Left lung (tissue), 14 donors: Measurements from ENCODE around the gene FADD. TPM values are rescaled to one million over a fixed set of nuclear protein-coding genes. Genes with fewer than 3 reads are reported as not detected.

Source experiments
- ATAC-seq: fragments of 200-7000 bp; cut with Tn5 transposase; one replicate; pipeline ENCODE4 v1.9.1; 2020; ENCODE audit warnings: moderate library complexity
- DNase-seq, 4 donors: peaks; one replicate each; pipeline ENCODE4 v3.0.0-alpha.2; 2013 to 2020
- H3K27ac ChIP-seq, 2 donors: fragments of 200-600 bp; sonication (generic) in 1 of 2; one replicate each; pipeline versions ENCODE4 v1.5.0 to v1.8.0; 2020 to 2021
- H3K27me3 ChIP-seq, 2 donors: fragments of 200-600 bp; sonication (generic) in 1 of 2; one replicate each; pipeline versions ENCODE4 v1.5.0 to v1.8.0; 2020 to 2021
- H3K36me3 ChIP-seq, 2 donors: fragments of 200-600 bp; sonication (generic) in 1 of 2; one replicate each; pipeline versions ENCODE4 v1.5.0 to v1.8.0; 2020 to 2021
- H3K4me1 ChIP-seq, 2 donors: fragments of 200-600 bp; one replicate each; pipeline ENCODE4 v1.8.0; 2021
- H3K4me3 ChIP-seq, 2 donors: fragments of 200-600 bp; sonication (generic) in 1 of 2; one replicate each; pipeline versions ENCODE4 v1.5.0 to v1.8.0; 2020 to 2021; ENCODE audit warnings: mild to moderate bottlenecking in 1 of 2
- H3K9me3 ChIP-seq, 2 donors: fragments of 200-600 bp; sonication (generic) in 1 of 2; one replicate each; pipeline versions ENCODE4 v1.5.0 to v1.8.0; 2020 to 2021
- CTCF ChIP-seq, 2 donors: fragments of 200-600 bp; sonication (generic) in 1 of 2; IDR thresholded peaks; one replicate each; pipeline versions ENCODE4 v1.5.0 to v1.8.0; 2021; ENCODE audit warnings: antibody characterized with exemption in 2 of 2
- intact Hi-C, 2 donors: fragments of 100-400 bp; cut with DNase I; formaldehyde crosslinking; loops; one replicate each; pipeline versions ENCODE4 v1.11.2 to v1.14.2; 2022
- long read RNA-seq, 12 donors: library from polyadenylated mRNA in 2 of 12; unstranded in 2 of 12; transcript quantifications; one replicate each; pipeline ENCODE4 v2.0.0 and lab custom pipeline, GENCODE V29; 2019 to 2026
- polyA plus RNA-seq, 6 donors: library from polyadenylated mRNA; unstranded; fragments of 120-200 nt; gene quantifications; one replicate each; pipeline ENCODE4 v1.2.1, GENCODE V29; 2013; ENCODE audit not compliant: insufficient read length in 6 of 6
- total RNA-seq, 2 donors: library from RNA; stranded (reverse); fragmentation: NEBNext Ultra II Directional; extraction: Animal tissue kit (Norgen Biotek cat#: 25700); gene quantifications; one replicate each; pipeline ENCODE4 v1.2.1, GENCODE V29; 2021
- donor health status: DM: no; HTN: yes; CAD: no.
- donor health status: DM: no; HTN: no; CAD: no.

FADD gene
- total RNA-seq (10 to 100 TPM; 27.4 to 28.4 TPM), polyA plus RNA-seq (10 to 100 TPM; 10.6 to 15.8 (median 14.1) TPM)
- long read RNA-seq, donor 1, transcript FADD-201 (2 exons, 1,841 nt): major isoform, 23 of 23 reads
- long read RNA-seq, donor 1, partial matches to known transcripts: 0 of 23 reads
- long read RNA-seq, donor 1, other reads (novel, unspliced or antisense): 0 of 23 reads
- long read RNA-seq, donor 2, transcript FADD-201 (2 exons, 1,841 nt): major isoform, 21 of 21 reads
- long read RNA-seq, donor 2, partial matches to known transcripts: 0 of 21 reads
- long read RNA-seq, donor 2, other reads (novel, unspliced or antisense): 0 of 21 reads
- long read RNA-seq, donor 3, transcript FADD-201 (2 exons, 1,841 nt): major isoform, 26 of 26 reads
- long read RNA-seq, donor 3, partial matches to known transcripts: 0 of 26 reads
- long read RNA-seq, donor 3, other reads (novel, unspliced or antisense): 0 of 26 reads
- long read RNA-seq, donor 4, transcript FADD-201 (2 exons, 1,841 nt): major isoform, 13 of 13 reads
- long read RNA-seq, donor 4, partial matches to known transcripts: 0 of 13 reads
- long read RNA-seq, donor 4, other reads (novel, unspliced or antisense): 0 of 13 reads
- long read RNA-seq, donor 5, transcript FADD-201 (2 exons, 1,841 nt): major isoform, 22 of 53 reads
- long read RNA-seq, donor 5, partial matches to known transcripts: 31 of 53 reads
- long read RNA-seq, donor 5, other reads (novel, unspliced or antisense): 0 of 53 reads
- long read RNA-seq, donor 6, transcript FADD-201 (2 exons, 1,841 nt): major isoform, 13 of 13 reads
- long read RNA-seq, donor 6, partial matches to known transcripts: 0 of 13 reads
- long read RNA-seq, donor 6, other reads (novel, unspliced or antisense): 0 of 13 reads
- long read RNA-seq, donor 7, transcript FADD-201 (2 exons, 1,841 nt): major isoform, 8 of 8 reads
- long read RNA-seq, donor 7, partial matches to known transcripts: 0 of 8 reads
- long read RNA-seq, donor 7, other reads (novel, unspliced or antisense): 0 of 8 reads
- long read RNA-seq, donor 8, transcript FADD-201 (2 exons, 1,841 nt): major isoform, 11 of 26 reads
- long read RNA-seq, donor 8, partial matches to known transcripts: 15 of 26 reads
- long read RNA-seq, donor 8, other reads (novel, unspliced or antisense): 0 of 26 reads
- long read RNA-seq, donor 9: 0 reads
- long read RNA-seq, donor 10, transcript FADD-201 (2 exons, 1,841 nt): major isoform, 9 of 10 reads
- long read RNA-seq, donor 10, partial matches to known transcripts: 0 of 10 reads
- long read RNA-seq, donor 10, other reads (novel, unspliced or antisense): 1 of 10 reads
- long read RNA-seq, donor 11, transcript FADD-201 (2 exons, 1,841 nt): major isoform, 16 of 16 reads
- long read RNA-seq, donor 11, partial matches to known transcripts: 0 of 16 reads
- long read RNA-seq, donor 11, other reads (novel, unspliced or antisense): 0 of 16 reads
- long read RNA-seq, donor 12, transcript FADD-201 (2 exons, 1,841 nt): major isoform, 15 of 15 reads
- long read RNA-seq, donor 12, partial matches to known transcripts: 0 of 15 reads
- long read RNA-seq, donor 12, other reads (novel, unspliced or antisense): 0 of 15 reads

DNA sequence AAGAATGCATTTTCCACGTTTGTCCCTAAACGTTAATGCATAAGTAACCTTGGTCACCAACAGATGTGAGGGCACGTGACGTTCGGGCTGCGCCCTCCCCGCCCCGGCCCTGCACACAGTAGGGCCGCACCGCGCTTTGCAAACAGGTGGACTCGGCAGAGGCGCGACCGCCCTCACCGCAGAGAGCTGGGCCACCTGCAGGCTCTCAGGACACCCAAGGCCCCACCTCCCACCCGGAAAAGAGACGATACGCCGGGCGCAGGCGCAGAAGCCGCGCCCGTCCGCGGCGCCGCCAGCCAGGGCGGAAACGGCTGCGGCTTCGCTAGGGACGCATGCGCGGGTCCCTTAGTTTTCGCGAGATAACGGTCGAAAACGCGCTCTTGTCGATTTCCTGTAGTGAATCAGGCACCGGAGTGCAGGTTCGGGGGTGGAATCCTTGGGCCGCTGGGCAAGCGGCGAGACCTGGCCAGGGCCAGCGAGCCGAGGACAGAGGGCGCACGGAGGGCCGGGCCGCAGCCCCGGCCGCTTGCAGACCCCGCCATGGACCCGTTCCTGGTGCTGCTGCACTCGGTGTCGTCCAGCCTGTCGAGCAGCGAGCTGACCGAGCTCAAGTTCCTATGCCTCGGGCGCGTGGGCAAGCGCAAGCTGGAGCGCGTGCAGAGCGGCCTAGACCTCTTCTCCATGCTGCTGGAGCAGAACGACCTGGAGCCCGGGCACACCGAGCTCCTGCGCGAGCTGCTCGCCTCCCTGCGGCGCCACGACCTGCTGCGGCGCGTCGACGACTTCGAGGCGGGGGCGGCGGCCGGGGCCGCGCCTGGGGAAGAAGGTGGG, at the start of gene FADD:
Gene FADD (plus strand): TSS at position 377 of the 831 bp plus-strand sequence. CDS start 164 bp downstream, at position 541.
- H3K27ac ChIP-seq: peak within 1 kb of the TSS; percentile 94 to 99
- ATAC-seq (peak; percentile 79), DNase-seq (peak; percentile 90 to 97 (median 93))
- peaks cover 0 to 29% of the 10 kb centered on the region in 2 donors for H3K36me3 ChIP-seq
- TF ChIP-seq CTCF (IDR thresholded peaks at IDR 0.05): no peak
- H3K4me1 ChIP-seq: peaks cover 10 to 49% of the 10 kb centered on the region in 2 donors
- peak within 1 kb of the TSS; percentile 99 for H3K4me3 ChIP-seq
- no peaks in the 10 kb centered on the region for H3K9me3 ChIP-seq
- peaks cover 0 to 10% of the 10 kb centered on the region in 2 donors for H3K27me3 ChIP-seq
- intact Hi-C loops: no loop called here

DNA sequence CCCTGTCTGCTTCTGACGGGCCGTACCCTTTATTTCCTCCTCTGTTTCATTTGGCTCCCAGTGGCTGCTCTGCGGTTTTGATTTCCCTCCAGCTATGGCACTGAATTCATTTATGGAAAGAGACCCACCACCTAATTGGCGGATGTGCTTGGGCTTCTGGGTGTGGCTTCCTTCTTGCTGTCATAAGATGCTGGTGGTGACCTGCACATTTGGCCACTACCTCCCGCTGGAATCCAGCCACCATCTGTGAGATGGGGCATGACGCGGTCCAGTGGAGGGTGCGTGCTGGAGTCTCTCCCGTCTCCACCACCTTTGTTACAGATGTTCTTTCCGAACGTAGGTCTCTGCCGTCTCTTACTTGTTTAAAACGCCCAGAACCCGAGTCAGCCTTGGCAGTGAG, 47.7 kb upstream of the FADD start:
- H3K27me3 ChIP-seq: no peaks in the 10 kb centered on the region
- H3K4me1 ChIP-seq: no peaks in the 10 kb centered on the region
- intact Hi-C loops: no loop called here
- H3K36me3 ChIP-seq: no peaks in the 10 kb centered on the region
- no peak overlapping the region for H3K4me3 ChIP-seq
- ATAC-seq (no peak), DNase-seq (no peak)
- no peaks in the 10 kb centered on the region for H3K9me3 ChIP-seq
- TF ChIP-seq CTCF (IDR thresholded peaks at IDR 0.05): no peak
- no peak overlapping the region for H3K27ac ChIP-seq

DNA sequence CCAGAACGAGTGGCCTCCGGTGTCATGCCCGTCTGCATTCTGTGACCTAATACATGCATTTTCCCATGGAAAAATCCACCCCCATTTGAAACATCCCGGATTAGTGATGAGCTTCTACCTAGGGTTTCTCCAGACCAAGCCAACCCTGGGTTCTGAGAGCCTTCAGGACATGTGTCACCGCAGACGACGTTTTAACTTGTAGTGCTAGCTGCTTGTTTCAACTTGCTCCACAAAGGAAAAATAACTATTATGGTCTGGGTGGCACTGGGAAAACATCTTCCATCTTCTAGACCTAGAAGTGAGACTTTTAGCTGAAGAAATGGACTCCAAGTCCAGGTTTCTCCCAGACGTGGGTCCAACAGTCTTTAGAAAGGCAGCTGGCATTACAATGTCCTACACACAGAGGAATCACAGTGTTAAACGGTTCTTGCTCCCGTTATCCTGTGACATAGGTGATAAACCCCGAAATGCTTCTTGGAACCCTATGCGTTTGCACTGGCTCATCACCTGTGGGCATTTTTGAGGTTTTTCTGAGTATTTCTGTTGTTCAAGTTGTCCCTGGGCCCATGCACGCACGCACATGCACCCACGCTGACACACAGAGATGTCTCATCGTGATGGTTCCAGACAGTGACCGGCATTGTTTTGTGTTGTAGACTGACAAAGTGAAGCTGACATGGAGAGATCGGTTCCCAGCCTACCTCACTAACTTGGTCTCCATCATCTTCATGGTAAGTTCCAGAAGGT, 46.6 kb upstream of the FADD start:
- no peak overlapping the region for H3K4me3 ChIP-seq
- no peaks in the 10 kb centered on the region for H3K4me1 ChIP-seq
- no peaks in the 10 kb centered on the region for H3K9me3 ChIP-seq
- intact Hi-C loops: no loop called here
- no peaks in the 10 kb centered on the region for H3K36me3 ChIP-seq
- DNase-seq: no peak
- no peak for TF ChIP-seq CTCF (IDR thresholded peaks at IDR 0.05)
- ATAC-seq: no peak
- no peak overlapping the region for H3K27ac ChIP-seq
- no peaks in the 10 kb centered on the region for H3K27me3 ChIP-seq

DNA sequence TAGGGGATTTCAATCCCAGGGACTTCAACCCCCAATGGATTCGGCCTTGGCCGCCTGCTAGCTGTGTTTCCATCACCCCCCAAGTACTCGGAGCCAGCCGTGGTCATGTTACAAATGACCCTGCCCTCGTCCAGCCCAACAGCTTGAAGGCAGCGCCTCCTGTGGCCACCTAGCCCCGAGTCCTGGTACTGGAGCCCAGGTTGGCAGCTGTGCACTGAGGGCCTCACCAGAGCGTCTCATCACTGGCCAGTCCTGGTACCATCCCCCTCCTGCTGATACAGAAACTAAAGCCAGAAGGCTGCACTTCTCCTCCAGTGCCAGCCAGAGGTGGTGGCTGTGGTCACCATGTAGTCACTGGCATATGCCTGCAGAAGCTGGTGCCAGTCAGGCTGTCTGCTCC, 44.9 kb upstream of the FADD start:
- Histone ChIP-seq H3K27ac (no peak overlapping the region), H3K4me3 (no peak overlapping the region), H3K4me1 (no peaks in the 10 kb centered on the region), H3K36me3 (no peaks in the 10 kb centered on the region), H3K9me3 (no peaks in the 10 kb centered on the region), H3K27me3 (peaks cover 0 to 10% of the 10 kb centered on the region in 2 donors)
- peak in 1 of 4 donors; percentile 7 for DNase-seq
- no peak for ATAC-seq
- intact Hi-C loops: no loop called here
- TF ChIP-seq CTCF (IDR thresholded peaks at IDR 0.05): no peak
